GM20000 (cell line): ENCODE results near the gene COL26A1.

Source experiments
- DNase-seq: peaks from one replicate; pipeline ENCODE4 v3.0.0; 2012; ENCODE audit warnings: low spot score
- CTCF ChIP-seq: IDR thresholded peaks from 2 replicates; pipeline ENCODE4 v1.5.1; 2012; ENCODE audit warnings: mild to moderate bottlenecking, control low read depth; ENCODE audit errors: extremely low read depth, missing control alignments

COL26A1 gene

GRCh38 chr7:101563943-101564777, 201.5 kb downstream of the COL26A1 start:
- peak; percentile 1 for DNase-seq
- no peak for TF ChIP-seq CTCF

- DNase-seq: no peak
- no peak for TF ChIP-seq CTCF
These were observed 202.1 kb downstream of the COL26A1 start for GRCh38 chr7:101564778-101565211.

GRCh38 chr7:101565601-101566209, 203.0 kb downstream of the COL26A1 start:
- peak; percentile 3 for DNase-seq
- TF ChIP-seq CTCF: no peak

- no peak for DNase-seq
- no peak for TF ChIP-seq CTCF
These were observed 204.6 kb downstream of the COL26A1 start for GRCh38 chr7:101567230-101567629.

DNA sequence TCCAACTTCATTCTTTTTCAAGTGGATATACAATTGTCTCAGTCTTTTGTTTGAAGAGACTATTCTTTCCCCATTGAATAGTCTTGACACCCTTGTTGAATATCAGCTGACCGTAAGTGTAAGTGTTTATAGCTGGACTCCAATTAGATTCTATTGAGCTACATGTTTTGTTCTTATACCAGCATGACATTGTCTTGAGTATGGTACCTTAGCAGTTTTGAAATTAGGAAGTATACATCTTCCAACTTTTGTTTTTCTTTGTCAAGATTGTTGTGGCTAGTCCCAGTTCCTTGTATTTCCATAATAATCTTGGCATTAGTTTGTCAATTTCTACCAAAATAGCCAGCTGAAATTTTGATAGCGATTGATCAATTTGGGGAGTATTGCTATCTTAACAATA, 209.5 kb downstream of the COL26A1 start:
- TF ChIP-seq CTCF: no peak
- no peak for DNase-seq

GRCh38 chr7:101575168-101575567, 212.5 kb downstream of the COL26A1 start:
- TF ChIP-seq CTCF: no peak
- no peak for DNase-seq

DNA sequence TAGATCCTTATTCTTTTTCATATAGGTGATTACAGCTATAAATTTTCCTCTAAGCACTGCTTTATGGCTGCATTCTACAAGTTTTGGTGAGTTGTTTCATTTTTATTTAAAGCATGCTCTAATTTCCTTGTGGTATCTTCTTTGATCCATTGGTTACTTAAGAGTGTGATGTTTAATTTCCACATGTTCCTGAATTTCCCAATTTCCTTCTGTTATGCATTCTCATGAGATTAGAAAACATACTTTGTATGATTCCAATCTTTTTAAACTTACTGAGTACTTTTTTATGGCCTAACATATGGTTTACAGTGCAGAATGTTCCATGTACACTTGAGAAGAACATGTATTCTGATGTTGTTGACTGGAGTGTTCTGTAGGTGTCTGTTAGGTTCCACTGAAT, 213.0 kb downstream of the COL26A1 start:
- no peak for DNase-seq

More for the DNA sequence above, 213.0 kb downstream of the COL26A1 start:
- TF ChIP-seq CTCF: no peak
